CD4-positive, alpha-beta T cell treated with Interleukin-6 for 4 hours (primary cell): ENCODE data around the gene TLK2.
A peak's percentile ranks its signal among the peaks of the same experiment; 100 is the strongest.
"Not testable (repeated sequence)": the region's sequence is repeated elsewhere in the genome, so short reads cannot be mapped to it uniquely, and the experiment has no call there.

Experiments used
- DNase-seq: peaks from one replicate; pipeline ENCODE4 v3.0.0-alpha.2; 2020; ENCODE audit warnings: mixed read lengths

Gene TLK2

GRCh38 chr17:62478424-62478879, at the start of gene TLK2:
TLK2 (plus strand) TSS chr17:62478825; CDS start chr17:62481126, 2,301 bp downstream.
- peak; percentile 88 for DNase-seq

- not testable (repeated sequence) for DNase-seq
Observed at GRCh38 chr17:62435251-62435650, 43.4 kb upstream of the TLK2 start.

- DNase-seq: not testable (repeated sequence)
Observed at GRCh38 chr17:62441181-62441580, 37.4 kb upstream of the TLK2 start.

- DNase-seq: no peak
Observed at GRCh38 chr17:62444063-62444462, 34.6 kb upstream of the TLK2 start.

GRCh38 chr17:62445791-62446190, 32.8 kb upstream of the TLK2 start:
- not testable (repeated sequence) for DNase-seq

- not testable (repeated sequence) for DNase-seq
Observed at GRCh38 chr17:62452195-62452594, 26.4 kb upstream of the TLK2 start.

GRCh38 chr17:62453041-62453440, 25.6 kb upstream of the TLK2 start:
- DNase-seq: not testable (repeated sequence)

GRCh38 chr17:62453656-62454055, 25.0 kb upstream of the TLK2 start:
- DNase-seq: not testable (repeated sequence)

GRCh38 chr17:62454111-62454510, 24.5 kb upstream of the TLK2 start:
- DNase-seq: not testable (repeated sequence)

- DNase-seq: no peak
Observed at GRCh38 chr17:62456016-62456415, 22.6 kb upstream of the TLK2 start.

GRCh38 chr17:62458483-62458882, 20.1 kb upstream of the TLK2 start:
- not testable (repeated sequence) for DNase-seq

GRCh38 chr17:62464422-62464821, 14.2 kb upstream of the TLK2 start:
- not testable (repeated sequence) for DNase-seq

- not testable (repeated sequence) for DNase-seq
Observed at GRCh38 chr17:62465271-62465670, 13.4 kb upstream of the TLK2 start.

- peak; percentile 85 for DNase-seq
Observed at GRCh38 chr17:62470666-62471379, 7.8 kb upstream of the TLK2 start.

- not testable (repeated sequence) for DNase-seq
Observed at GRCh38 chr17:62471380-62471880, 7.2 kb upstream of the TLK2 start.

- DNase-seq: not testable (repeated sequence)
Observed at GRCh38 chr17:62473030-62473982, 5.3 kb upstream of the TLK2 start.

GRCh38 chr17:62477111-62477510, 1.5 kb upstream of the TLK2 start:
- DNase-seq: not testable (repeated sequence)

- DNase-seq: peak; percentile 53
Observed at GRCh38 chr17:62477718-62478408, 762 bp upstream of the TLK2 start.

- peak; percentile 37 for DNase-seq
Observed at GRCh38 chr17:62478880-62479638, 434 bp downstream of the TLK2 start.

GRCh38 chr17:62479639-62480258, 1.1 kb downstream of the TLK2 start:
- not testable (repeated sequence) for DNase-seq

GRCh38 chr17:62482553-62482952, 3.9 kb downstream of the TLK2 start:
- DNase-seq: not testable (repeated sequence)
